OCI-LY7 (cell line): ENCODE data around the gene GADD45B. TPM values are rescaled to one million over a fixed set of nuclear protein-coding genes. Genes with fewer than 3 reads are reported as not detected.

Source experiments
- BruUV-seq: library from RNA; stranded (reverse); fragments of 400-500 nt; replicated peaks from 2 replicates; lab custom pipeline; 2021; lab: Mats Ljungman, UMichigan
- CTCF ChIA-PET: fragments of 300-600 bp; sonication (Branson Sonifier 250); formaldehyde crosslinking; loops from one replicate; lab custom pipeline; 2022; ENCODE audit warnings: antibody characterized with exemption; ENCODE audit not compliant: unreplicated experiment; lab: Charles Lee
- POLR2A ChIA-PET: fragments of 300-600 bp; sonication (Branson Sonifier 250); formaldehyde crosslinking; loops from one replicate; lab custom pipeline; 2022; ENCODE audit warnings: antibody characterized with exemption; lab: Charles Lee
- DNase-seq: peaks from one replicate; pipeline ENCODE4 v3.0.0-alpha.2; 2015; ENCODE audit warnings: low spot score
- H2AFZ ChIP-seq: fragments of 200-600 bp; sonication (generic), shearing (Covaris generic); 2 replicates; pipeline ENCODE4 v1.6.1; 2014; ENCODE audit warnings: mild to moderate bottlenecking, antibody characterized with exemption, low read length, moderate library complexity
- H3K27ac ChIP-seq: fragments of 200-600 bp; sonication (generic); 2 replicates; pipeline ENCODE4 v1.5.1; 2014; ENCODE audit warnings: mixed run types, low read depth, mild to moderate bottlenecking, moderate library complexity, low read length, inconsistent platforms; ENCODE audit not compliant: poor library complexity, severe bottlenecking
- H3K36me3 ChIP-seq: fragments of 200-600 bp; sonication (generic); 2 replicates; pipeline ENCODE4 v1.6.1; 2014; ENCODE audit warnings: mild to moderate bottlenecking, antibody characterized with exemption, low read length, moderate library complexity, mixed read lengths; ENCODE audit not compliant: insufficient read depth
- H3K4me1 ChIP-seq: fragments of 200-600 bp; sonication (generic); 2 replicates; pipeline ENCODE4 v1.5.1; 2014; ENCODE audit warnings: mild to moderate bottlenecking, low read length; ENCODE audit not compliant: insufficient read depth, poor library complexity, severe bottlenecking
- H3K4me2 ChIP-seq: fragments of 200-600 bp; sonication (generic); 2 replicates; pipeline ENCODE4 v1.6.1; 2014; ENCODE audit warnings: mild to moderate bottlenecking, low read length
- H3K4me3 ChIP-seq: fragments of 200-600 bp; sonication (generic); 2 replicates; pipeline ENCODE4 v1.5.1; 2014; ENCODE audit warnings: mild to moderate bottlenecking, low read depth, low read length; ENCODE audit not compliant: poor library complexity, severe bottlenecking
- H3K79me2 ChIP-seq: fragments of 200-600 bp; sonication (generic); 2 replicates; pipeline ENCODE4 v1.6.1; 2016; ENCODE audit warnings: low read depth, mild to moderate bottlenecking, low read length, moderate library complexity, mixed read lengths; ENCODE audit not compliant: insufficient read depth
- H3K9me2 ChIP-seq: fragments of 200-600 bp; sonication (generic); 2 replicates; pipeline ENCODE4 v1.6.1; 2016; ENCODE audit warnings: mild to moderate bottlenecking, low read length, mixed read lengths; ENCODE audit not compliant: insufficient read depth
- H3K9me3 ChIP-seq: fragments of 200-600 bp; sonication (generic); 2 replicates; pipeline ENCODE4 v1.6.1; 2014; ENCODE audit warnings: mild to moderate bottlenecking, mixed run types, low read length, mixed read lengths
- H4K20me1 ChIP-seq: fragments of 200-600 bp; sonication (generic); 2 replicates; pipeline ENCODE4 v1.6.1; 2014; ENCODE audit warnings: mild to moderate bottlenecking, antibody characterized with exemption, low read length, moderate library complexity, mixed read lengths; ENCODE audit not compliant: insufficient read depth
- EZH2phosphoT487 ChIP-seq: fragments of 200-600 bp; sonication (generic); IDR thresholded peaks from 2 replicates; pipeline ENCODE4 v1.6.1; 2018; ENCODE audit warnings: low read depth, borderline replicate concordance, mild to moderate bottlenecking, mixed run types, antibody characterized with exemption, low read length, moderate library complexity, mixed read lengths
- intact Hi-C: fragments of 100-400 bp; cut with micrococcal nuclease; formaldehyde crosslinking; loops from one replicate; pipeline ENCODE4 v1.10.0; 2022; ENCODE audit not compliant: unreplicated experiment
- total RNA-seq, 2 experiments: library from RNA; depleted of rRNA in 1 of 2; stranded (reverse); fragments of >200 nt in 1 of 2; shearing (Covaris generic) in 1 of 2; gene quantifications; 2 replicates each; pipeline ENCODE4 v1.2.3, GENCODE V29; 2014 to 2022
- TF ChIP-seq, protein P1 (sequence below): fragments of 200-600 bp; sonication (generic); conservative IDR thresholded peaks from 2 replicates; pipeline ENCODE4 v1.5.1; 2014; ENCODE audit warnings: mild to moderate bottlenecking, antibody characterized with exemption, low read length, moderate library complexity, mixed read lengths

The GADD45B gene
- total RNA-seq, 2 experiments from 2014 or later, result 40.5 to 98.4 TPM

DNA sequence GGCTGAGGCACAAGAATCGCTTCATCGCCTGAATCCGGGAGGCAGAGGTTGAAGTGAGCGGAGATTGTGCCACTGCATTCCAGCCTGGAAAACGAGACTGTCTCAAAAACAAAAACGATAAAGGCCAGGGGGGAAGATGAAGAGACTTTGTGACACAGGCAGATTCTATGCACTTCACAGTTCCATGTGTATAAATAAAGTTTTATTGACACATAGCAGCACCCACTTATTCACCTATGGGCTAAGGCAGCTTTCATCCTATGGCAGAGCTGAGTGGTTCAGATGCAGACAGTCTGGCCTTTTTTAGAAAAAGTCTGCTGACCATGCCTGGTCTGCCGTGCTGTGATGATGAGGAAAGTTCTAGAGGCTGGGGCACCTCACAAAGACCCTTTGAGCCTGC, 24.8 kb upstream of the GADD45B start:
- no peaks in the 10 kb centered on the region for H3K9me3 ChIP-seq
- ChIA-PET POLR2A (no interaction called here), CTCF (no interaction called here)
- H3K9me2 ChIP-seq, result no peaks in the 10 kb centered on the region
- H3K4me1 ChIP-seq, result peaks cover 39% of the 10 kb centered on the region
- BruUV-seq, result no TSS peak
- H3K79me2 ChIP-seq, result peaks cover 98% of the 10 kb centered on the region
- H2AFZ ChIP-seq, result no peak overlapping the region
- H3K4me3 ChIP-seq, result no peak overlapping the region
- H3K4me2 ChIP-seq, result no peak overlapping the region
- peaks cover 67% of the 10 kb centered on the region for H3K36me3 ChIP-seq
- TF ChIP-seq, protein P1, sequence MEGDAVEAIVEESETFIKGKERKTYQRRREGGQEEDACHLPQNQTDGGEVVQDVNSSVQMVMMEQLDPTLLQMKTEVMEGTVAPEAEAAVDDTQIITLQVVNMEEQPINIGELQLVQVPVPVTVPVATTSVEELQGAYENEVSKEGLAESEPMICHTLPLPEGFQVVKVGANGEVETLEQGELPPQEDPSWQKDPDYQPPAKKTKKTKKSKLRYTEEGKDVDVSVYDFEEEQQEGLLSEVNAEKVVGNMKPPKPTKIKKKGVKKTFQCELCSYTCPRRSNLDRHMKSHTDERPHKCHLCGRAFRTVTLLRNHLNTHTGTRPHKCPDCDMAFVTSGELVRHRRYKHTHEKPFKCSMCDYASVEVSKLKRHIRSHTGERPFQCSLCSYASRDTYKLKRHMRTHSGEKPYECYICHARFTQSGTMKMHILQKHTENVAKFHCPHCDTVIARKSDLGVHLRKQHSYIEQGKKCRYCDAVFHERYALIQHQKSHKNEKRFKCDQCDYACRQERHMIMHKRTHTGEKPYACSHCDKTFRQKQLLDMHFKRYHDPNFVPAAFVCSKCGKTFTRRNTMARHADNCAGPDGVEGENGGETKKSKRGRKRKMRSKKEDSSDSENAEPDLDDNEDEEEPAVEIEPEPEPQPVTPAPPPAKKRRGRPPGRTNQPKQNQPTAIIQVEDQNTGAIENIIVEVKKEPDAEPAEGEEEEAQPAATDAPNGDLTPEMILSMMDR, result no peak
- TF ChIP-seq EZH2phosphoT487, result no peak
- DNase-seq, result no peak
- H4K20me1 ChIP-seq, result peaks cover 21% of the 10 kb centered on the region
- no peak overlapping the region for H3K27ac ChIP-seq
- intact Hi-C loops, result no loop called here

DNA sequence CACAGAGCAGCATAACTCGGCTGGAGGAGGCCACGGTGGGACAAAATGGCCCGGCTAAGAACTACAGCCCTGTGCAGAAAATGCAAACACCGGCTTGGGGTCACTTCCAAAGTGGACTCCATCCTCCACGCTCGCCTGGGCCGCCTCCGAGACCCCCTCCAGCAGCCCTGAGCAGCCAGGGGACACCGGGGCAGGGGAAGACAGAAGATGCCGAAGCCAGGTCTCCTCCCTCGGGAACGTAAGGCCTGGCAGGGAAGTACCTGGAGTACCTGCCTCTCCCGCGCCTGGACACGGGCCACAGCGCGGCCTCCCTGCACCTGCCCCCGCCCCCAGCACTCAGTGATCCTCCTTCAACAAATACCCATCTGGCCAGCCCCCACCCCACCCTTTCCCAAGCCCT, 24.2 kb upstream of the GADD45B start:
- H3K79me2 ChIP-seq, result peaks cover 97% of the 10 kb centered on the region
- H3K9me2 ChIP-seq, result no peaks in the 10 kb centered on the region

DNA sequence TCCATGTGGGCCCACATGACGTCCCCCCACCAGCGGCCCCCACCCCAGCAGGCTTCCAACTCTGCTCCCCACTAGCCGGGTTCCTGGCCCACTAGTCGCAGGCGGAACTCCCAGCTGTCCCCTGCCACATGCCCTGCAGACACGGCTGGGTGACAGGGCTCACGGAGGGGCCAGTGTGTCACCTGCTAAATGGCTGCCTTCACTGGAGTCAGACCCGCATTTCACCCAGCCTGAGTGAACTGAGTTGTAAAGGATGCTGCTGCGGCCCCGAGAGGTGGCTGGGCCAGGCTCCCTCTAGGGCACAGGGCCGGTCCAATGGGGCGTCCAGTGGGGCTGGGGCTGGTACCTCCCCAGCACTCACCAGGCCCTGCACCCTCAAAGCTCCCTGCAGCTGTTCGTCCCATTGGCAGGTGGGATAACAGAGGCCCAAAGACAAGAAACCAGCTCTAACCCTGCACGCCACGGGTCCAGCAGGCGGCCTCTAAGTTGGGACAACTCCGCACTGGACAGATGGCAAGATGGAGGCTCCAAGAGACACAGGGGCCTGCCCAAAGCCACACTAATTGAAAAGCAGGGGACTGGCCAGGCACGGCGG, 22.4 kb upstream of the GADD45B start:
- DNase-seq, result no peak
- Histone ChIP-seq H3K4me2 (no peak overlapping the region; the same call in 1 of the 2 replicates), H3K79me2 (peaks cover 79% of the 10 kb centered on the region), H3K4me1 (peaks cover 30% of the 10 kb centered on the region), H3K4me3 (no peak overlapping the region), H3K9me3 (no peaks in the 10 kb centered on the region), H4K20me1 (peaks cover 21% of the 10 kb centered on the region), H3K27ac (no peak overlapping the region), H3K36me3 (peaks cover 57% of the 10 kb centered on the region), H2AFZ (no peak overlapping the region), H3K9me2 (no peaks in the 10 kb centered on the region)
- TF ChIP-seq EZH2phosphoT487, result no peak
- TF ChIP-seq, protein P1, result no peak
- ChIA-PET CTCF (no interaction called here), POLR2A (interaction anchor here (1.6 kb wide), 1 partner anchor 26 kb away, joined by 9 read pairs; the partner anchor contains the start of gene TIMM13)
- intact Hi-C loops, result no loop called here
- BruUV-seq, result no TSS peak

More for the DNA sequence above, 24.2 kb upstream of the GADD45B start:
- POLR2A ChIA-PET, result no interaction called here
- intact Hi-C loops, result no loop called here
- BruUV-seq, result no TSS peak
- H4K20me1 ChIP-seq, result peaks cover 21% of the 10 kb centered on the region
- peaks cover 33% of the 10 kb centered on the region for H3K4me1 ChIP-seq
- TF ChIP-seq, protein P1, result no peak
- TF ChIP-seq EZH2phosphoT487, result no peak
- H2AFZ ChIP-seq, result no peak overlapping the region
- CTCF ChIA-PET, result no interaction called here
- no peak for DNase-seq
- no peaks in the 10 kb centered on the region for H3K9me3 ChIP-seq
- no peak overlapping the region for H3K27ac ChIP-seq
- no peak overlapping the region for H3K4me3 ChIP-seq
- H3K36me3 ChIP-seq, result peaks cover 71% of the 10 kb centered on the region
- H3K4me2 ChIP-seq, result no peak overlapping the region
